Thyroid gland (tissue), 4 donors: Measurements from ENCODE around the gene SERPINB5. TPM values are rescaled to one million over a fixed set of nuclear protein-coding genes. Genes with fewer than 3 reads are reported as not detected.

ENCODE experiments used
- DNase-seq, 2 donors: peaks; one replicate each; pipeline ENCODE4 v3.0.0-alpha.2; 2019
- H3K27ac ChIP-seq, 3 donors: fragments of 200-600 bp; sonication (generic); 1 replicate in 2 of 3; 2 replicates in 1 of 3; pipeline ENCODE4 v1.5.1; 2016 to 2019; ENCODE audit warnings: mild to moderate bottlenecking in 1 of 3, moderate library complexity in 1 of 3
- H3K27me3 ChIP-seq: fragments of 200-600 bp; sonication (generic); one replicate; pipeline ENCODE4 v1.5.1; 2019
- H3K36me3 ChIP-seq, 2 donors: fragments of 200-600 bp; sonication (generic); one replicate each; pipeline ENCODE4 v1.5.1; 2016 to 2019
- H3K4me1 ChIP-seq, 2 donors: fragments of 200-600 bp; sonication (generic); one replicate each; pipeline ENCODE4 v1.5.1; 2017 to 2019
- H3K4me3 ChIP-seq, 3 donors: fragments of 200-600 bp; sonication (generic); replicated peaks in 1 of 3; 1 replicate in 2 of 3; 2 replicates in 1 of 3; pipeline ENCODE4 v1.5.1; 2016; ENCODE audit warnings: mild to moderate bottlenecking in 1 of 3
- H3K9me3 ChIP-seq: fragments of 200-600 bp; sonication (generic); one replicate; pipeline ENCODE4 v1.5.1; 2017
- POLR2A ChIP-seq, 2 donors: fragments of 450-650 bp; IDR thresholded peaks; one replicate each; pipeline ENCODE4 v1.6.1; 2017; ENCODE audit warnings: antibody characterized with exemption in 2 of 2, mild to moderate bottlenecking in 2 of 2, moderate library complexity in 1 of 2
- WGBS, 2 donors: methylation state at CpG; one replicate each; pipeline ENCODE4 v1.1.5; 2017; 5-methylcytosine and 5-hydroxymethylcytosine counted together
- intact Hi-C: fragments of 100-400 bp; cut with DNase I; formaldehyde crosslinking; loops from one replicate; pipeline ENCODE4 v1.15.1; 2023
- total RNA-seq, 4 donors: library from RNA; depleted of rRNA; stranded (reverse); fragments of >200 nt; gene quantifications; one replicate each; pipeline ENCODE4 v1.2.3, GENCODE V29; 2016
- TF ChIP-seq, protein P1 (sequence below), 6 experiments: fragments of 200-600 bp in 3 of 6; fragments of 450-650 bp in 3 of 6; sonication (generic) in 3 of 6; IDR thresholded peaks; one replicate each; pipeline ENCODE4 v1.5.1; 2016 to 2019; ENCODE audit warnings: antibody characterized with exemption in 6 of 6, mild to moderate bottlenecking in 2 of 6, inconsistent platforms in 1 of 6, moderate library complexity in 1 of 6

SERPINB5 gene
- total RNA-seq, 4 donors from 2014 or later: not detected

DNA sequence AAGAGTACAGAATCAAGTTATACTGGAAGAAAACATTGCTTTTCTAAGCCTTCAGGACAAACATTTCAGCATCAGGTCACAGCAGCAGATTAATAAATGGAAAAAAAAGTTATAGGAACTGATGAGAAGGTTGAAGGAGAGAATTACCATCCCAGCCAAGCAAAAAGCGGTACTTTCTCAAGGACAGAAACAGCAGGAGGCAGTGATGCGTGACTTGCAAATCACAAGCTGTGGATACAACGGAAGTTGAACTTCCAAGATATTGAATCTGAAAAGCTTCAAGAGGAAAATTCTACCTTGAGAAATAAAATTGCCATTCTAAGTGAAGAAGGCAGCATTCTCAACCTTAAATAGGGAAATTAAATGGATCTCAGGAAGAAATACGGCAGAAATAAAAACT lies 46.9 kb downstream of the SERPINB5 start:
- DNase-seq: peak; percentile 29 to 41
- TF ChIP-seq, protein P1, sequence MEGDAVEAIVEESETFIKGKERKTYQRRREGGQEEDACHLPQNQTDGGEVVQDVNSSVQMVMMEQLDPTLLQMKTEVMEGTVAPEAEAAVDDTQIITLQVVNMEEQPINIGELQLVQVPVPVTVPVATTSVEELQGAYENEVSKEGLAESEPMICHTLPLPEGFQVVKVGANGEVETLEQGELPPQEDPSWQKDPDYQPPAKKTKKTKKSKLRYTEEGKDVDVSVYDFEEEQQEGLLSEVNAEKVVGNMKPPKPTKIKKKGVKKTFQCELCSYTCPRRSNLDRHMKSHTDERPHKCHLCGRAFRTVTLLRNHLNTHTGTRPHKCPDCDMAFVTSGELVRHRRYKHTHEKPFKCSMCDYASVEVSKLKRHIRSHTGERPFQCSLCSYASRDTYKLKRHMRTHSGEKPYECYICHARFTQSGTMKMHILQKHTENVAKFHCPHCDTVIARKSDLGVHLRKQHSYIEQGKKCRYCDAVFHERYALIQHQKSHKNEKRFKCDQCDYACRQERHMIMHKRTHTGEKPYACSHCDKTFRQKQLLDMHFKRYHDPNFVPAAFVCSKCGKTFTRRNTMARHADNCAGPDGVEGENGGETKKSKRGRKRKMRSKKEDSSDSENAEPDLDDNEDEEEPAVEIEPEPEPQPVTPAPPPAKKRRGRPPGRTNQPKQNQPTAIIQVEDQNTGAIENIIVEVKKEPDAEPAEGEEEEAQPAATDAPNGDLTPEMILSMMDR (IDR thresholded peaks at IDR 0.05): no peak
- no peak for TF ChIP-seq POLR2A (IDR thresholded peaks at IDR 0.05)
- 32 to 34% methylated on average over 4 of the region's 4 CpGs for WGBS, 2 donors
- Histone ChIP-seq H3K36me3 (no peaks in the 10 kb centered on the region), H3K27me3 (no peaks in the 10 kb centered on the region), H3K4me1 (no peaks in the 10 kb centered on the region), H3K4me3 (no peak overlapping the region), H3K27ac (no peak overlapping the region), H3K9me3 (no peaks in the 10 kb centered on the region)
- intact Hi-C loops: no loop called here

DNA sequence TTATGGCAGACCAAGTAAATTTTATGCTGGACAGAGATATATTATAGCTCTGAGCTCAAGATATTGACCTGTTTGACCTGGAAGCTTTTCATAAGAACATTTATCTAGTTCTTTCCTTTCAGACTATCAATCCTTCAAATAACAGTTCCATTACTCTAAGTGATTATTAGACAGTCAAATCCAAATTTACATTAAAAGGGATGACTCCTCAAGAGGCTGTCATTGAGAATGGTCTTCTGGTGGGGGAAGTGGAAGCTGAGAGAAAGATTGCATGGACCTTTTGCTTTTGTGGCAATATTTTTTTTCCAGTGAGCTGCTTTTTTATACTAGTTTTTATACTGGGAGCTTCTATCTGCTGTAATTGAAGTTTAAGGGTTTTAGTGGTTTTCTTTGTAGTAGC lies 50.5 kb downstream of the SERPINB5 start:
- Histone ChIP-seq H3K27me3 (no peaks in the 10 kb centered on the region), H3K9me3 (no peaks in the 10 kb centered on the region), H3K27ac (no peak overlapping the region), H3K4me3 (no peak overlapping the region), H3K36me3 (no peaks in the 10 kb centered on the region), H3K4me1 (no peaks in the 10 kb centered on the region)
- intact Hi-C loops: no loop called here
- no peak for DNase-seq
- TF ChIP-seq POLR2A (IDR thresholded peaks at IDR 0.05): no peak
- TF ChIP-seq, protein P1 (IDR thresholded peaks at IDR 0.05): no peak

DNA sequence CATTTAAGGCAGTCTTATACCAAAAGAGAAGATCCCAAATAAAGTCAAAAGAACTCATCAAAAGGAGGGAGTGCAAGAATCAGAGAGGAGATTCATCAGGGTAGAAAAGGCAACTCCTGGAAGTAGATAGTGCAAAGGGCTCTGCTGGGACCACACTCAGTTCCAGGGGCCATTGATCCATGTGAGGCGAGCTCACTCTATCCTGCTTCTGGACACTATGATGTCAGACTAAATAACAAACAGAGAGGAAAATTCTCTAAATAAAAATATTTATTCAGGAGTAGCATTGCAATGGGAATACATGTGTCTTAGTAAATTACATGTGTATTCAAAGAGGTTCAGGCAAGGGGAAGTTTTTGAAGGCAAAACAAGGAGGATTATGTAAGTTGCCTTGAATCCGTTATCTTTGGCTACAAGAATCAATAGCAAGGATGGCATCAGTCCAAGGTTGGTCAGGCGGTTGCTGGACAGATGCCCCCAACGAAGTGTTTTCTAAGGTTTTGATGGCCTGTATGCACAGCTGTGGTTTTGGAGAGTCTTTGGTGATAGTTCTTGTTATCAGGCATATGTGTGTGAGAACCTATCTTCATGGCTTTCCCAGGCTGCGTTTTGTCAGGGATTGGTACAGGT lies 52.2 kb downstream of the SERPINB5 start:
- Histone ChIP-seq H3K27me3 (no peaks in the 10 kb centered on the region), H3K27ac (no peak overlapping the region), H3K4me3 (no peak overlapping the region), H3K9me3 (no peaks in the 10 kb centered on the region), H3K36me3 (no peaks in the 10 kb centered on the region), H3K4me1 (no peaks in the 10 kb centered on the region)
- 69 to 77% methylated on average over 5 of the region's 5 CpGs for WGBS, 2 donors
- TF ChIP-seq POLR2A (IDR thresholded peaks at IDR 0.05): no peak
- TF ChIP-seq, protein P1 (IDR thresholded peaks at IDR 0.05): no peak
- DNase-seq: no peak
- intact Hi-C loops: no loop called here

DNA sequence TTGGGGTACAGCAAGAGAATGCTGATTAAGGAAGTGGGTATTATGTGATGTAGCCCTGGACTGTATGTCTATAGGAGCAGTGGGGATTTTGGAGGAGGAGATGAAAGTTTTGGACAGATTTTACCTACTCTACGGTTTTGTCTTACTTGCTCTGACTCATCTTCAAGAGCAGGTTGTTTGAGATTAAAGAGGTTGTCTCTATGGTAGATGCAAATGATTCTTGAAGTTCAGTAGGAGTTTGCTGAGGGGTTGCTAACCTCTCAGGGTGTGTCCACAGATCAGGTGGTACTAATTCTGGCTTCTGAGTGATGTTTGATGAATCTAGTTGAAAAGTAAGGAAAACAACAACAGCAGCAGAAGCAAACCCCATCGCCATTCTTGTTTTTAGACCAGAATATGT lies 55.7 kb downstream of the SERPINB5 start:
- TF ChIP-seq POLR2A (IDR thresholded peaks at IDR 0.05): no peak
- TF ChIP-seq, protein P1 (IDR thresholded peaks at IDR 0.05): no peak
- no peak overlapping the region for H3K27ac ChIP-seq
- no peaks in the 10 kb centered on the region for H3K27me3 ChIP-seq
- H3K9me3 ChIP-seq: no peaks in the 10 kb centered on the region
- intact Hi-C loops: no loop called here
- H3K4me3 ChIP-seq: no peak overlapping the region
- DNase-seq: no peak
- 86 to 94% methylated on average over 2 of the region's 2 CpGs for WGBS, 2 donors
- H3K4me1 ChIP-seq: no peaks in the 10 kb centered on the region
- no peaks in the 10 kb centered on the region for H3K36me3 ChIP-seq

DNA sequence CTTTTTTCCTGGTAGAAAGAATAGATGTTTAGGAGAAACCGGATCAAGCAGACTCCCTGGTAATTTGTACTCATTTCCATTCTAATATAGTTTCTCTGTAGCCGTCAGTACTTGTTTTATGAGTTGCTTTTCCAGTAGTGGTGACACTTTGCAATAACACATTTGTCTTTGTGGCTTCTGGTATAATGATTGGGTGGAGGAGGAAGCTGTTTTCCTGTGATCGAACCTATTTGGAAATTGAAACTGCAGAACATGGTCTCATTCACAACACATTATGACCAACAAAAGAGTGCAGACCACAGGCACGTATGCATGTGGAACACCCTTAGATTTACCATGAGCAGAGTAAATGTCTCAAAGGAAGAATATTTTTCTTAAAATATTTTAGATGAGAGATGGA lies 57.9 kb downstream of the SERPINB5 start:
- no peaks in the 10 kb centered on the region for H3K36me3 ChIP-seq

More for the DNA sequence above, 57.9 kb downstream of the SERPINB5 start:
- WGBS, 2 donors: 71 to 76% methylated on average over 4 of the region's 4 CpGs
- no peaks in the 10 kb centered on the region for H3K9me3 ChIP-seq
- TF ChIP-seq, protein P1 (IDR thresholded peaks at IDR 0.05): no peak
- no peak for TF ChIP-seq POLR2A (IDR thresholded peaks at IDR 0.05)
- H3K4me3 ChIP-seq: no peak overlapping the region
- H3K27ac ChIP-seq: no peak overlapping the region
- no peaks in the 10 kb centered on the region for H3K27me3 ChIP-seq
- H3K4me1 ChIP-seq: no peaks in the 10 kb centered on the region
- intact Hi-C loops: no loop called here
- DNase-seq: no peak
